ENCODE measurements around the gene CEACAM16. TPM values are rescaled to one million over a fixed set of nuclear protein-coding genes. Genes with fewer than 3 reads are reported as not detected.
"Not testable (repeated sequence)": the region's sequence is repeated elsewhere in the genome, so short reads cannot be mapped to it uniquely, and the experiment has no call there.

CEACAM16 gene
- polyA plus RNA-seq, 3 donors = not detected

- DNase-seq (ENCODE audit: low read depth in 3 of 3, low spot score in 2 of 3) = no peak
Observed at GRCh38 chr19:44675521-44675920, 23.4 kb upstream of the CEACAM16 start.

GRCh38 chr19:44677019-44677811, 21.7 kb upstream of the CEACAM16 start:
- DNase-seq (ENCODE audit: low read depth in 3 of 3, low spot score in 2 of 3) = no peak

DNA sequence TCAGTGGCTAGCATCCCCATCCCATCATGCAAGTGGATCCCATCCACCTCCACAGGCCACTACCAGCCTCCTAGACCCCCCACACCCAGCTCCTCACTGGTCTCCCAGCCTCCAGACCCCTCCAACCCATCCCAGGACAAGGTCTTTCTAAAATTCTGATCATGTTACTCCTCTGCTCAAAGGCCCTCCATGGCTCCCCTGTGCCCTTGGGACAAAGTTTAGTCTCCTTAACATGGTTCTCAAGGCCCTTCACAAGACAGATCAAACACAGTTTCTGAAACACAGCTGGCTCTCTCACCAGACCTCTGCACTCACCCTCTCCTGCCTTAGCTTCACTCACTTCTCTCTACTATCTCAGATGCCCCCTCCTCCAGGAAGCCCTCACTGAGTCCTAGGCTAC, 18.4 kb upstream of the CEACAM16 start:
- no peak for DNase-seq (ENCODE audit: low read depth in 3 of 3, low spot score in 2 of 3)

DNA sequence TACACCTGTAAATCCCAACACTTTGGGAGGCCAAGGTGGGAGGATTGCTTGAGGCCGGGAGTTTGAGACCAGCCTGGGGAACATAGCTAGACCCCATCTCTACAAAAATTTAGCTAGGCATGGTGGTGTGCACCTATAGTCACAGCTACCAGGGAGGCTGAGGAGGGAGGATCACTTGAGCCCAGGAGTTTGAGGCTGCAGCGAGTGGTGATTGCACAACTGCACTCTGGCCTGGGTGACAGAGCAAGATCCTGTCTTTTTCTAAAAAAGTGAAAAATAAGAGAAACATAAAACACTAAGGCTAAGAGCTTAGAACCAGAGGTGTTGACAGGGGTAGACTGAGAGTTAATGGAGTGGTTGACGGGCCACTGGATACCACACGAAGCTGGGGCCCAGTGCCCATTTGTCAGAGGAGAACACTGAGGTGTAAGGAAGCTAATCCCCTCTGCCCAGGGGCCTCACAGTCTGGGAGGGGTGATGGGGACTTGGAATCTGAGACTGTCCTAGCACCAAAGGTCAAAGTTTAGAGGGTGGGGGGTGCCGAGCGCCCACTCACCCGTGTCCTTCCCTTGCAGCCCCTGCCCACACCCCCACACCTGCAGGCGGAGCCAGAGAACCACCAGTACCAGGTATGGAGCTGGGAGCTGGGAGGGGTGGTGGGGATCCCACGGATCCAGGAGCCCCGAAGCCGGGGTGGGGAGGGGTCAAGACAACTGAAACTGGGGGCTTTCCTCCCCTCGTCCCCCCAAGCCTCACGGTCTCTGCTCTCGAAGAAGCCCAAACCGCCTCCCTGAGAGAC, 16.8 kb upstream of the CEACAM16 start:
- DNase-seq (ENCODE audit: low read depth in 3 of 3, low spot score in 2 of 3) = no peak

DNA sequence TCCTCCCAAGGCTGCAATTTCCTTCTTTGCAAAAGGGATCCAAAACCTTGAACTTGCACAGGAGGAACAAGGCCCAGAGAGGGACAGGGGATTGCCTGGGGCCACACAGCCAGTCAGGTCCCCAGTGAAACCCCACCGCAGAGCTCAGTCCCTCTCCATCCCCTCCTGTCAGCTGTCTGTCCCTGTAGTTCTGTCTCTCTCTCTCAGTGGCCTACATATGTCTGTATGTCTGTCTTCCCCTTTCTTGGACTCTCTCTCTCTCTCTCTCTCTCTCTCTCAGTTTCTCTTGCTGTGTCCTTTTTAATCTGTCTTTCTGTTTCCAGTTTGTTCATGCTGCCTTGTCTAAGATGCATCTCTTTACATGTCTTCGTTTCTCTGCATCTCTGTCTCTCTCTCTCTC, 16.1 kb upstream of the CEACAM16 start:
- DNase-seq (ENCODE audit: low read depth in 3 of 3, low spot score in 2 of 3) = no peak

DNA sequence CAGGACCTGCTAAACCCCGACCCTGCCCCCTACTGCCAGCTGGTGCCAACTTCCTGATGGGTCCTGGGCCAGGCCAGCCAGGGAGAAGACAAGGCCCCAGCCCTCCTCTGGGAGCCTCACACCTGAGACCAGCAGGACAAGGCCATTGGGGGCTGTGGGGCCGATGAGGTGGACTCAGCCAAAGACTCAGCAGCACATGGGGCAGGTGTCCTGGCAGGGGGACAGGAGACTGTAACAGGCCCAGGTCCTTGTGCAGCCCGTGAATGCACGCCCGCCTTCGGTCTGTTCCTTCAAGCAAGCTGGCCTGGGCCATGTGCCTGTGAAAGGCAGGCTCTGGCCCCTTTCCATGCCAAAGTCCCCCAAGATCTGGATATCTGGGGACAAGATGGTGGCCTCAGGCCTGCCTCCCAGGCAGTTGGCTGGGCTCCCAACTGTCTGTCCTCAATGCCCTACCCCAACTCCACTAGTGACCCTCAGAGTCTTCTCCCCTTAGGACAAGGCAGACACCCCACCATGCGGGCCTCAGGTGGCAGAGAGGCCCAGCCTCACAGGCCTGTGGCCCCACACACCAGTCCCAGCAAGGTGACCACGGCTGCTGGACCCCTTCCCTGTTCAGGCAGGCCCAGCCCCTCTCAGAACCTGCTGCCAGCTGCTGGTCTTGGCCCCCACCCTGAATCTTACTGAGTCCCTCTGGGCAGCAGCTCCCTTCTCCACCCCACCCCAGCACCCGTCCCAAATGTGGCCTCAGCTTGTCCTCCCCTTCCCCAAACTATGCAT, 15.3 kb upstream of the CEACAM16 start:
- no peak for DNase-seq (ENCODE audit: low read depth in 3 of 3, low spot score in 2 of 3)

- DNase-seq (ENCODE audit: low read depth in 3 of 3, low spot score in 2 of 3) = not testable (repeated sequence)
Observed at GRCh38 chr19:44684396-44684795, 14.6 kb upstream of the CEACAM16 start.

DNA sequence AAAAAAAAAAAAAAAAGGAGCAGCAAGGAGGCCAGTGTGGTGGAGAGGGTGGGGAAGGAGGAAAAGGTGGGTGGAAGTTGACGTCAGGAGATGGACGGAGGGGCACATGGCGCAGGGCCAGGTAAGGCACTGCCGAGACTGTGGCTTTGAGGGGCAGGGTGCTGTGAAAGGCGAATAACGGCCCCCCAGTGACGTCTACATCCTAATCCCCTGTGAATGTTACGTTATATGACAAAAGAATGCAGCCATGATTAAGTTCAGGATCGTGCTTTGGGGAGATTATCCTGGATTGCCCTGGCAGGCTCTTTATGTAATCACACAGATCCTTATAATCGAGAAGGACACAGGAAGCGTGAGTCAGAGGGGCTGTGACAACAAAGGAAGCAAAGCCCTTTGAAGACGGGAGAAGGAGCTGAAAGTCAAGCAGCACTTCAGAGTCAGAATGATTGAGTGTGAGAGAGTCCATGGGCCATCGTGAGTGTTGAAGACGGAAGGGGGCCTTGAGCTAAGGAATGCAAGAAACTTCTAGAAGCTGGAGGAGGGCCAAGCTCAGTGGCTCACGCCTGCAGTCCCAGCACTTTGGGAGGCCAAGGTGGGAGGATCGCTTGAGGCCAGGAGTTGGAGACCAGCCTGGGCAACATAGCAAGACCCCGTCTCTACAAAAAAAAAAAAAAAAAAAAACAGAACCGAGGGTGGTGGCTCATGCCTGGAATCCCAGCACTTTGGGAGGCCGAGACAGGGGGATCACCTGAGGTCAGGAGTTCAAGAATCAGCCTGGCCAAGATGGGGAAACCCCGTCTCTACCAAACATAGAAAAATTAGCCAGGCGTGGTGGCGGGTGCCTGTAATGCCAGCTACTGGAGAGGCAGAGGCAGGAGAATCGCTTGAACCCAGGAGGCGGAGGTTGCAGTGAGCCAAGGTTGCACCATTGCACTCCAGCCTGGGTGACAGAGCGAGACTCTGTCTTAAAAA, 13.8 kb upstream of the CEACAM16 start:
- DNase-seq (ENCODE audit: low read depth in 3 of 3, low spot score in 2 of 3) = no peak

DNA sequence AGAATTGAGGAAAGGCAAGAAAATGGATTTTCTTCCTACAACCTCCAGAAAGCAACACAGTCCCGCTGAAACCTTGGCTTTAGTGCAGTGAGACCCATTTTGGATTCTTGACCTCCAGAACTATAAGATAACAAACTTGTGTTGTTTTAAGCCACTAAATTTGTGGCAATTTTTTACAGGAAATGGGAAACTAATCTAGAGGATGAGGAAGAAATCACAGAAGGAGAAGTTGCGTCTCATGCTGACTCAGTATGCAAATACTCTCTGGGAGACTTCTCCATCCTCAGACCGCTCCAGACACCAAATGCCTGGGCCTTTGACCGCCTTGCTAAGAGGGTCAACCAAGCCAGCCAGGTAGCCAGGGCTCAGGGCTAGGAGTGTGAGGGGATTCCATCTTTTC, 13.1 kb upstream of the CEACAM16 start:
- DNase-seq (ENCODE audit: low read depth in 3 of 3, low spot score in 2 of 3) = no peak

DNA sequence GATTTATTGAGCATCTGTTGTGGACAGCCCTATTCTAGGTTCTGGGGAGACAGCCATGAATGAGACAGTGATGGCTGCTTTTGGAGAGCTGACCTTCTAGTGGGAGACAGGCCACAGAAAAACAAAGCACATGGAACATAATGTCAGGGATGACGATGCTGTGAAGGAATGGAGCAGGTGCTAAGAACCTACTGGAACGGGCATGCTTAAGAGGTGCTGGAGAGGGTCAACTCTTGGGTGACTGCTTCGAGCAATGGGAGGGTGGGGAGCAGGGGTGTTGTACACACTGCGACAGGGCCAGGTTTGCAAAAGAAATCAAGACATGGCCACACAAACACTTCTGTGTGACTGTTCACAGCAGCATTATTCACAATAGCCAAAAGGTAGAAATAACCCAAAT, 12.1 kb upstream of the CEACAM16 start:
- DNase-seq (ENCODE audit: low read depth in 3 of 3, low spot score in 2 of 3) = no peak

DNA sequence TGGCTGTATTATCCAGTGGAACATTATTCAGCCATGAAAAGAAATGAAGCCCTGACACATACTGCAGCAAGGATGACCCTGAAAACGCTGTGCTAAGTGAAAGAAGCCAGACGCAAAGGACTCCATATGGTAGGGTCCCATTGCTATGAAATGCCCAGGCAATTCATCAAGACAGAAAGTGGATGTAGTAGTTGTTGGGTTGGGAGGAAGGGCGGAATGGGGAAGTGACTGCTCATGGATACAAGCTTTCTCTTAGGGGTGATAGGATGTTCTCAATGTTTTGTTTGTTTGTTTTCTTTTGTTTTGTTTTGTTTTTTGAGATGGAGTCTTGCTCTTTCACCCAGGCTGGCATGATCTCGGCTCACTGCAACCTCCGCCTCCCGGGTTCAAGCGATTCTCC, 11.1 kb upstream of the CEACAM16 start:
- DNase-seq (ENCODE audit: low read depth in 3 of 3, low spot score in 2 of 3) = no peak

GRCh38 chr19:44689290-44690130, 9.4 kb upstream of the CEACAM16 start:
- DNase-seq (ENCODE audit: low read depth in 3 of 3, low spot score in 2 of 3) = peak in 2 of 3 donors; percentile 44 to 58

GRCh38 chr19:44690131-44690440, 8.9 kb upstream of the CEACAM16 start:
- DNase-seq (ENCODE audit: low read depth in 3 of 3, low spot score in 2 of 3) = no peak

DNA sequence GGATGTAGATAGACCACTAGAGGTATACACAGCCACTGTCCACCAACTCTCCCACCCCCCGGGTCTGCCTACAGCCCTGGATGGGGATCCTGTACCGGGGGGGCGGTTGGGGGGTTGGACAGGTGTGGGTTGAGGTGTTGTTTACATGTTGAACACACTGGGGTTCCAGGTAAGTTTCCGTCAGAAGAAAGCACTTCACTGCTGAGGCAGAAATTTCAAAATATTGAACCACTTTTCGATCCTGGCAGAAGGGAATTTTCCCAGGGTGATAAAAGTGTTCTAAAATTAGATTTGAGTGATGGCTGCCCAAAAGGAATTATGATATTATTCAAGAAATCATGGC, 6.6 kb upstream of the CEACAM16 start:
- DNase-seq (ENCODE audit: low read depth in 3 of 3, low spot score in 2 of 3) = no peak

DNA sequence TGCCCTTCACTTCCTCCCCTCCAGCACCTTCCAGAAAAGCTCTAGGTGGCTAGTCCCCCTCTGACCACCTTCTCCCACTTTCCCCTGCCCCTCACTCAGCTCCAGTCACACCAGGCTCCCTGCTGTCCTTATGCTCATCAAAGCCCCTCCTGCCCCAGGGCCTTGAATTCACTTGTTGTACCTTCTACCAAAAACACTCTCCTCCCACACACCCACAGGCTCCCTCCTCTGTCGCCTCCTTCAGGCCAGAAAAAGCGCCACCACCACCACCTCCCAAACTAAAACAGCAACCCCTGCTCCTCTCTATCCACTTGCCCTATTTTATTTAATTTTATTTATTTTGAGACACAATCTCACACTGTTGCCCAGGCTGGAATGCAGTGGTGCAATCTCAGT, 4.8 kb upstream of the CEACAM16 start:
- DNase-seq (ENCODE audit: low read depth in 3 of 3, low spot score in 2 of 3) = no peak

- DNase-seq (ENCODE audit: low read depth in 3 of 3, low spot score in 2 of 3) = no peak
Observed at GRCh38 chr19:44696939-44697669, 1.8 kb upstream of the CEACAM16 start.

DNA sequence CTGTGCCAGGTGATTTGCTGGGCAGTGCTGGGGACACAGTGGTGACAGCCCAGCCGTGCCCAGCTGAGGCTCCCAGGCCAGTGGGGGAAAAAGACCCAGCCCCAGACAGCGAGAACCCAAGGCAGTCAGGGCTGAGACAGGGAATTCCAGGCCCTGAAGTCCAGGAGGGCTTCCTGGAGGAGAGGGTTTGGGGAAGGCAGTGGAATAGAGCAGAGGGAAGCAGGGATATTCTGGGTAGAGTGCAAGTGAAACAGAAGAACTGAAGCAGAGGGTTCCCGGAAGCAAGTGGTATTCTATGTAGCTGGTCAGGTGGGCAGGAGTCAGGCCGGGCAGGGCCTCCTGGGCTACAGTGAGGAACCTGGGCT, 1.3 kb upstream of the CEACAM16 start:
- DNase-seq (ENCODE audit: low read depth in 3 of 3, low spot score in 2 of 3) = no peak

DNA sequence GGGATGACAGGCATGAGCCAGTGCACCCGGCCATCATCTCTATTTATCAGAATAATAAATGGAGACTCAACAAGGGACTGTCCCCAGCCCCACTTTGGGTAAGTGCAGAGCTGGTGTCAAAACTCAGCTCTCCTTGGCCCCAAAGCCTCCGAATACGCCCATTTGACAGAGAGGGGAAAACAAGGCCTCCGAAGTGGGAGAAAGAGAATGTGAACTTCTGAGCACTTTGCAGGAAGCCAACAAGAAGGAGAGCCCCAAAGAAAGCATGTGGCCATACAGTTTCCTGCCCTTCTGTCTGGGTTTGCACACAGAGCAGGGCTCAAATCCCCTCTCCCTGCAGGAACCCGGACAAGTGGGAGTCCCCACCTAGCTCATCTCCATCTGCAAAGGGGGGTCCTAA, 1.6 kb downstream of the CEACAM16 start:
- DNase-seq (ENCODE audit: low read depth in 3 of 3, low spot score in 2 of 3) = no peak

DNA sequence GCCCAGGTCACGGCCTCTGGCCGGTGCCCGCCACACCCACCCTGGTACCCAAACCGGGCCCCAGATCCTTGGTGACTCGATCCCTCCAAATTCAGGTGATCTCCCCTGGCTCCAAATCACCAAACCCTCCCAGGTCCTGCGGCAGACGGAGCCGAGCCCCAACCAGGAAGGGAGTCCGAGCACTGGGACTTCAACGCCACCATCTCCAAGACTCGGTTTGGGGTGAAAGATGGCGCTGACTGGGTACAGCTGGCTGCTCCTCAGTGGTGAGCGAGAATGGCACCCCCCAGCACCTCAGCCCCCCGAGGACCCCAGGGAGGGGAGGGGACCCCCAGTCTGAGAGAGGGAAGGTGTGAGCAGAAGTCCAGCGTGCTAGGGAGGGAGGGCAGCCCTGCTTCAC, 2.3 kb downstream of the CEACAM16 start:
- no peak for DNase-seq (ENCODE audit: low read depth in 3 of 3, low spot score in 2 of 3)

Data from right renal cortex interstitium (tissue), 3 donors.